Measurements from ENCODE around the gene TCF4.

GRCh38 chr18:55248495-55248894, 339.5 kb downstream of the TCF4 start:
- TF ChIP-seq TARDBP (IDR thresholded peaks at IDR 0.05) (no peak), SP1 (IDR thresholded peaks at IDR 0.05) (no peak), FOXA1 (IDR thresholded peaks at IDR 0.05) (no peak), BHLHE40 (IDR thresholded peaks at IDR 0.05; ENCODE audit: borderline replicate concordance) (no peak), FOXK2 (IDR thresholded peaks at IDR 0.05) (no peak), HDGF (IDR thresholded peaks at IDR 0.05; ENCODE audit: borderline replicate concordance) (no peak), SUZ12 (IDR thresholded peaks at IDR 0.05) (no peak), PKNOX1 (IDR thresholded peaks at IDR 0.05) (no peak)

Measured in HEK293T (cell line).